Activated CD8-positive, alpha-beta memory T cell treated with anti-CD3 and anti-CD28 coated beads for 4 hours (primary cell): ENCODE results near the gene ATRX.
"Not testable (repeated sequence)": the region's sequence is repeated elsewhere in the genome, so short reads cannot be mapped to it uniquely, and the experiment has no call there.

Source experiments
- DNase-seq, 2 donors: peaks; one replicate each; pipeline ENCODE4 v3.0.0-alpha.2; 2020; ENCODE audit warnings: low read depth in 2 of 2

Gene ATRX

DNA sequence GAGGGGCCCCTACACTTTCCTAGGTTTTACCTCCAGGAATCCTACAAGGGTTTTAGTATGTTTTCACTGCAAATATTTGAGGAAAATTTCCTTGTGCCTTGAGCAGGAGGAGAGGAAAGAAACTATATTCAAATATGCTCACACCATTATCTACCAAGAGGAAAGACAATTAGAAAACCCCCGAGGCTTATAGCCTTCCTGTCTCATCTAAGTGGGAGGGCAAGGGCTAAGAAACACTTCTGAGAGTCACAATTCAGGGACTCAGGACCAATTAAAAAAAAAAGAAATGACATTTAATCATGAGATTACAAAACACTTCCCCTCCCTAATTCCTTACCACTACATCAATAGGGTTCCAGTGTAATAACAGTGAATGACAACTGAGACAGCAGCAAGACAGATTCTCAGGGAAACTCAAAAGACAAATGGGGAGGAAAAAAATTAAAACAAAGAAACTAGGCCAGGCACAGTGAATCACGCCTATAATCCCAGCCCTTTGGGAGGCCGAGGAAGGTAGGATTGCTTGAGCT, 45.6 kb downstream of the ATRX start:
- no peak for DNase-seq

GRCh38 chrX:77733342-77733741, 52.7 kb downstream of the ATRX start:
- DNase-seq, result no peak

- DNase-seq, result no peak
These were observed 54.1 kb downstream of the ATRX start for GRCh38 chrX:77731821-77732419.

- DNase-seq, result not testable (repeated sequence)
These were observed 59.9 kb downstream of the ATRX start for GRCh38 chrX:77726095-77726494.

DNA sequence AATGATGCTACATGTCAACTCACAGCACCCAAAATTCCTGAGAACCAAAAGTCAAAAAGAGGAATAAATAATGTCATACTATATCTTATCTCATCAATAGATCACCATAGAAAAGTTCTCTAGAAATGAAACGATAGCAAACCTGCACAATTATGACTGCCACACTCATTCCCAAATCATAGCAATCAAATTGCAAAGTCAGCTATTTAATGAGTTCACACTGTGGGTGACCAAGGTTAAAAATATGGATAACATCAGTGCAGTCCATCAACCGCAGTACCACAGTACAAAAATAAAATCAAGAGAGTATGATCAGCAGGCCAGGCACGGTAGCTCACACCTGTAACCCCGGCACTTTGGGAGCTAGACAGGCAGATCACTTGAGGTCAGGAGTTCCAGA, 62.3 kb downstream of the ATRX start:
- DNase-seq, result no peak

GRCh38 chrX:77719388-77719787, 66.6 kb downstream of the ATRX start:
- no peak for DNase-seq

DNA sequence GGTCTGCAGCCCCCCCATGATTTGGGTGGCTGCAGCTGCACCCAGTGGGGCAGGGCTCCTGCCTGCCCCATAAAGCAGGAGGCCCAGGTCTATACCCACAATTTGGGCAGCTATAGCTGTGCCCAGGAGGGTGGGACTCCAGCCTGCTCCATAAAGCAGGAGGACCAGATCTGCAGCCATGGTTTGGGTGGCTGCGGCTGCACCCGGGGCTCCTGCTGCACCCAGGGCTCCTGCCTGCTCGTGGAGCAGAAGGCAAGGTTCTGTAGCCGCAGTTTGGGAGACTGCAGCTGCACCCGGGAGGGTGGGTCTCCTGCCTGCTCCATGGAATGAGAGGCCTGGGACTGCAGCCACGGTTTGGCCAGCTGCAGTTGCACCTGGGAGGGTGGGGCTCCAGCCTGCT, 81.1 kb downstream of the ATRX start:
- no peak for DNase-seq

DNA sequence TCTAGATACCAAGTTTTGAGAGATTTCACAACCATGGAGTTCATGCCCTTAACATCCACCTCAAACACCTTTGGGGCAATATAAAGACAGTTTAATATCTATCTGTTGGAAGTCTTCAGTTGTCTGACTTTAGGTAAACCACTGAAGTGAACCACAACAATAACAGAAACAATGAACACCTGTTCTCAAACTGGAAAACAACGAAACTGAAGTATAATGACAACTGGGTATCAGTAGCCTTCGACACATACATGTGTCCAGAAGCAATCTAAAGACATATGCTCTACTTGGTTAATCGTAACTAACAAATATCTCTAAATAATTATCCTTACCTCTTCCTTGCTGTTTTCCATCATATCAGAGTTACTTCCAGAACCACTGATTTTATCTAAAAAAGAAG, 87.8 kb downstream of the ATRX start:
- no peak for DNase-seq

GRCh38 chrX:77694491-77694890, 91.5 kb downstream of the ATRX start:
- no peak for DNase-seq

DNA sequence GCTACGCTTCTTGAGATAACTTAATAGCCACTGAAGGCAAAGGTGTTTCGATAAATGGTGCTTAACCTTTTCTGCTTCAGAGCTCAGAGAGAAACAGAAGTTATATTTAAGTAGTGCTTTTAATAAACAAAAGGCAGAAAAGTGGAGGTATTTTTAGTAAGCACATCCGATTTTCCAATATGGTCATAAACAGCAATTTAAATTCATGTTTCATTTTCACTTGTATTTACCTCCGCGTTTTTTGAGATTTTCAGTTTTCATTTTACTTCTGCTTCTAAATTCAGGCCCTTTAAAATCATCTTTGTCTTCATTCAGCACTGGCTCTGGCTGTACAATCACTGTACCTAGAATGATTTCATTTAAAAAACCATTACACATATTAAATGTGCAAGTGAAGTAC, 92.4 kb downstream of the ATRX start:
- no peak for DNase-seq

DNA sequence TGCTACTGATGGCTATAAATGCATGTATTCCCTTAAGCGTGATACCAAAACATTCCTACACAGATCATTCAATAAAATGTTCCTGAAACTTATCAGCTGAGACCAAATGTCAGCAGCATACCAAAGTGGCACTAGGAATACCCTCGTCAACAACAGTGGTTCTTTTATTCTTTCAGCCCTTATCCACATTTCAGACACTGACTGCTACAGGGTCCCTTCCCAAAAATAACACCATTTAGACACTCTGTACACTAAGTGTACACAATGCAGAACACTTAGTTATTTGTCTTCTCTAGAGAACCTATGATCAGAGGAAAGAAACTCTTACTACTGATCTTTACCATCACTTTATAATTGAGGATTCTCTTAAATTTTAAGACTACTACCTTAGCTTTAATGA, 94.1 kb downstream of the ATRX start:
- no peak for DNase-seq

- DNase-seq, result no peak
These were observed 96.6 kb downstream of the ATRX start for GRCh38 chrX:77689376-77689775.

DNA sequence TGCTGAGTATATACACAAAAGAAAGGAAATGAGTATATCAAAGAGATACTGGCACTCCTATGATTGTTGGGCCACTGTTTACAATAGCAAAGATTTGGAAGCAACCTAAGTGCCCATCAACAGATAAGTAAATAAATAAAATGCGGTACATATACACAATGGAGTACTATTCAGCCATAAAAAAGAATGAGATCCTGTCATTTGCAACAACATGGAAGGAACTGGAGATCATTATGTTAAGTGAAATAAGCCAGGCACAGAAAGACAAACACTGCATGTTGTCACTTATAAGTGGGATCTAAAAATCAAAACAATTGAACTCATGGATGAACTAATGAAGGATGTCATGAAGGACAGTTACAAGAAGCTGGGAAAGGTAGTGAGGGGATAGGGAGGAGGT, 100.3 kb downstream of the ATRX start:
- not testable (repeated sequence) for DNase-seq

DNA sequence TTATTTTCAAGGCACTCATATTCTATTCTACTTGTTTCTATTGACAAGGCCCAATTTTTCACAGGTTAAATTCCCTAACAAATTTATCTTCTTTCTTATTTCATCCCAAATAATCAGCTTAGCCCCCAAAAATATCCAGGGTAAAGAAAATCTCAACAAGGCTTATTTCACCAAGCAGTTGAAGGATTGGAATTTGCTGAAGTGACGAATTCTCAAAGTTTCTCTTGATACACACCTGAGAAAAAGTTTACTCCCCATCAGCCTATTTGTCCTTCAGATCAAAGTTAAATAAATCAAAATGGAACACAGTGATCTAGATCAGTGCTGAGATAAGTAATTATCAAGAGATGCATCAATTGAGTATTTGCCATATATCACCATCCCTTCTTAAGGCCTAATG, 106.9 kb downstream of the ATRX start:
- no peak for DNase-seq

- no peak for DNase-seq
These were observed 110.0 kb downstream of the ATRX start for GRCh38 chrX:77675986-77676385.

GRCh38 chrX:77668391-77669237, 117.4 kb downstream of the ATRX start:
- DNase-seq, result no peak

GRCh38 chrX:77658886-77659285, 127.1 kb downstream of the ATRX start:
- DNase-seq, result no peak

DNA sequence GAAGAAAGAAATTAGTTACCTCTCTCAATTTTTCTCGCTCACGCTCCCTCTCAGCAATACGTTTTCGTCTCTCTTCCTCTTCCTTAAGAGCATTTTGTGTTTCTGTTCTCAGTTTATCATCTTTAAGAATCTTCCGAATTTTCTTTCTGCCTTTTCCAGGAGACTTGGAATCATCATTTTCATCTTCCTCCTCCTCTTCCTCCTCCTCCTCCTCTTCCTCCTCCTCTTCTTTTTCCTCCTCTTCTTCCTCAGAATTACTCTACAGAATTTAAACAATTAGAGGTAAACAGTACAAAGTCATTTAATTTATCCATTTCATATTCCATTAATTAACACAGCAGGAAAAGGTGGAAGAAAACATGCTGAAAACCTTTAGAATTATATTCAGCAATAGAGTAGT, 133.9 kb downstream of the ATRX start:
- DNase-seq, result no peak

GRCh38 chrX:77640702-77641101, 145.3 kb downstream of the ATRX start:
- DNase-seq, result no peak

DNA sequence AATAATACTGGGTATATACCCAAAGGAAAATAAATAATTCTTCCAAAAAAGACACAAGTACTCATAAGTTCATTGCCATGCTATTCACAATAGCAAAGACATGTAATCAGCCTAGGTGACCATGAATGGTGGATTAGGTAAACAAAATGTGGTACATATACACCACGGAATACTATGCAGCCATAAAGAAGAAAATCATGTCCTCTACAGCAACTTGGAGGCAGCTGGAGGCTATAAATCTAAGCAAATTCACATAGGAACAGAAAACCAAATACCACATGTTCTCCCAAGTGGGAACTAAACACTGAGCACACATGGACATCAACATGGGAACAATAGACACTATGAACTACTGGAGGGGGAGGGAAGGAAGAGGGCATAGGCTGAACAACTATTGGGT, 146.2 kb downstream of the ATRX start:
- DNase-seq, result no peak

- DNase-seq, result no peak
These were observed 147.6 kb downstream of the ATRX start for GRCh38 chrX:77638397-77638796.

DNA sequence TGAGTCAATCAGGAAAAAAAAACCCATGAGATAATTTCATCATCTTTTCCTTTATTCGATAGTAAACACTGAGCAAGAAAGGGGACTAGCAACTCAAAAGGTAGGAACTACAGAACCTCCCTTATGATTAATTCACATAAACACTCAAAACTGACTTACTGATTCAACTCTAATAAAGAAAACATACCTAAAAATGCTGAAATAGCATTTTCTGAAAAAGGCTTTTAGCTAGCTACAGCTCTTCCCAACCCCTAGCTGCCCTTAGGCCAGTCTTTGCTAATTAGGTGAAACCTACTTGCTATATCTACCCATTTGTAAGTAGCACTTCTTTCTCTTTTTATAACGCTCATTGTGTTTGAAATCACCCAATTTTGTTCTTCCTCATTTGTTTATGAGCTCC, 150.6 kb downstream of the ATRX start:
- no peak for DNase-seq

GRCh38 chrX:77628294-77629025, 157.6 kb downstream of the ATRX start:
- no peak for DNase-seq
